Right lobe of liver (tissue), 6 donors: ENCODE data around the gene TCTN2. TPM values are rescaled to one million over a fixed set of nuclear protein-coding genes. Genes with fewer than 3 reads are reported as not detected.

ENCODE experiments used
- ATAC-seq, 4 donors: fragments of 200-7000 bp; cut with Tn5 transposase; one replicate each; pipeline ENCODE4 v1.9.1; 2020; ENCODE audit warnings: mild to moderate bottlenecking in 4 of 4, moderate library complexity in 4 of 4
- DNase-seq, 3 donors: peaks; one replicate each; pipeline ENCODE4 v3.0.0-alpha.2; 2020
- H3K27ac ChIP-seq, 3 donors: fragments of 200-600 bp; one replicate each; pipeline ENCODE4 v1.8.0; 2022
- H3K27me3 ChIP-seq, 2 donors: fragments of 200-600 bp; one replicate each; pipeline ENCODE4 v1.8.0; 2022
- H3K36me3 ChIP-seq, 4 donors: fragments of 200-600 bp; sonication (generic) in 1 of 4; one replicate each; pipeline versions ENCODE4 v1.5.1 to v1.8.0; 2017 to 2022; ENCODE audit warnings: control low read depth in 1 of 4
- H3K4me1 ChIP-seq, 4 donors: fragments of 200-600 bp; sonication (generic) in 1 of 4; one replicate each; pipeline versions ENCODE4 v1.5.1 to v1.8.0; 2017 to 2022; ENCODE audit warnings: control low read depth in 1 of 4
- H3K4me3 ChIP-seq, 3 donors: fragments of 200-600 bp; one replicate each; pipeline ENCODE4 v1.8.0; 2022
- H3K9me3 ChIP-seq, 4 donors: fragments of 200-600 bp; sonication (generic) in 1 of 4; one replicate each; pipeline versions ENCODE4 v1.5.1 to v1.8.0; 2017 to 2022; ENCODE audit warnings: control low read depth in 1 of 4
- POLR2A ChIP-seq: fragments of 450-650 bp; IDR thresholded peaks from one replicate; pipeline ENCODE4 v1.6.1; 2017; ENCODE audit warnings: antibody characterized with exemption, mild to moderate bottlenecking
- WGBS: methylation state at CpG from one replicate; pipeline ENCODE4 v1.1.6; 2018; ENCODE audit warnings: low coverage, low lambda C conversion rate; ENCODE audit not compliant: insufficient coverage; ENCODE audit errors: missing lambda C conversion rate; 5-methylcytosine and 5-hydroxymethylcytosine counted together
- intact Hi-C, 2 donors: fragments of 100-400 bp; cut with DNase I; formaldehyde crosslinking; loops; one replicate each; pipeline versions ENCODE4 v1.11.2 to v1.14.1; 2022
- total RNA-seq, 6 experiments: library from RNA; depleted of rRNA in 2 of 6; stranded (reverse); fragments of >200 nt in 2 of 6; fragmentation: NEBNext Ultra II Directional in 3 of 6; extraction: Animal tissue kit (Norgen Biotek cat#: 25700) in 3 of 6; gene quantifications; one replicate each; pipeline versions ENCODE4 v1.1.0 to v1.2.4, GENCODE V29; 2016 to 2023
- TF ChIP-seq, protein P1 (sequence below), 4 donors: fragments of 200-600 bp in 3 of 4; fragments of 450-650 bp in 1 of 4; IDR thresholded peaks; one replicate each; pipeline versions ENCODE4 v1.5.1 to v1.8.0; 2016 to 2022; ENCODE audit warnings: antibody characterized with exemption in 4 of 4, mild to moderate bottlenecking in 2 of 4
- donor health status: DM: no; HTN: yes; CAD: no.
- donor health status: DM: no; HTN: no; CAD: no.
- donor health status: DM: no; HTN: no; CAD: no.
- donor health status: DM: no; HTN: yes; CAD: no.
- donor health status: DM: no; HTN: yes; CAD: no.

Gene TCTN2
- total RNA-seq, 6 experiments from 2014 or later, result 0.61 to 1.2 (median 0.88) TPM

DNA sequence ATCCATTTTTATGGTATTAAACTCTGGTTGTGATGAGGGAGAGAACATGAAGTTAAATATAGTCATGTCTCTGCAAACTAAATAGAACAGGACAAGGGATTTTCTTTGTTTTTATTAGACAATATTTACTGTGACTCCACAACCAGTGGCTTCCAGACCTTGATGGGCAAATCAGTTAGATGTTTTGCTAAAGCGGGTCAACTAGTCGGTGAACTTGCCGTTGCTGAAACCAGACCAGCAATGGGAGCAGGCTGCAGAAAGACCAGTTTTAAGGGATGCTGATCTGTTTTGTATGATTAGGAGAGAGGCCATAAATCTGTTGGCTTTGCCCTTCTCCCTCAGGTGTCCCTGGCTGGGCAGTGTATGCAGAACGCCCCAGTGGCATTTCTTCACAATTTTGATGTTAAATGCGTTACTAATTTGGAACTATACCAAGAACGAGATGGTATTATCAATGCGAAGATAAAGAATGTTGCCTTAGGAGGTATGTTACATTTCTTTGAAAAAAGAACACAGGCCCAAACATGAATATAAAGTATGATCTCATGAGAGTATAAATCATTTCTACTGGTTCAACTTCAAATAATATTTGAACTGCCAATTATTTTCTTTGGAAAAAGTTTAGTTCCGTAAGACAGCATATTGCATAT lies 19.4 kb downstream of the TCTN2 start:
- no peak for ATAC-seq
- no peaks in the 10 kb centered on the region for H3K4me1 ChIP-seq
- H3K9me3 ChIP-seq, result no peaks in the 10 kb centered on the region
- no peak overlapping the region for H3K27ac ChIP-seq
- intact Hi-C loops, result no loop called here
- H3K36me3 ChIP-seq, result no peaks in the 10 kb centered on the region
- no peak for DNase-seq
- H3K27me3 ChIP-seq, result no peaks in the 10 kb centered on the region
- 83% methylated on average over 8 of the region's 8 CpGs for WGBS
- no peak for TF ChIP-seq POLR2A
- TF ChIP-seq, protein P1, sequence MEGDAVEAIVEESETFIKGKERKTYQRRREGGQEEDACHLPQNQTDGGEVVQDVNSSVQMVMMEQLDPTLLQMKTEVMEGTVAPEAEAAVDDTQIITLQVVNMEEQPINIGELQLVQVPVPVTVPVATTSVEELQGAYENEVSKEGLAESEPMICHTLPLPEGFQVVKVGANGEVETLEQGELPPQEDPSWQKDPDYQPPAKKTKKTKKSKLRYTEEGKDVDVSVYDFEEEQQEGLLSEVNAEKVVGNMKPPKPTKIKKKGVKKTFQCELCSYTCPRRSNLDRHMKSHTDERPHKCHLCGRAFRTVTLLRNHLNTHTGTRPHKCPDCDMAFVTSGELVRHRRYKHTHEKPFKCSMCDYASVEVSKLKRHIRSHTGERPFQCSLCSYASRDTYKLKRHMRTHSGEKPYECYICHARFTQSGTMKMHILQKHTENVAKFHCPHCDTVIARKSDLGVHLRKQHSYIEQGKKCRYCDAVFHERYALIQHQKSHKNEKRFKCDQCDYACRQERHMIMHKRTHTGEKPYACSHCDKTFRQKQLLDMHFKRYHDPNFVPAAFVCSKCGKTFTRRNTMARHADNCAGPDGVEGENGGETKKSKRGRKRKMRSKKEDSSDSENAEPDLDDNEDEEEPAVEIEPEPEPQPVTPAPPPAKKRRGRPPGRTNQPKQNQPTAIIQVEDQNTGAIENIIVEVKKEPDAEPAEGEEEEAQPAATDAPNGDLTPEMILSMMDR (IDR thresholded peaks at IDR 0.05), result no peak
- no peak overlapping the region for H3K4me3 ChIP-seq

DNA sequence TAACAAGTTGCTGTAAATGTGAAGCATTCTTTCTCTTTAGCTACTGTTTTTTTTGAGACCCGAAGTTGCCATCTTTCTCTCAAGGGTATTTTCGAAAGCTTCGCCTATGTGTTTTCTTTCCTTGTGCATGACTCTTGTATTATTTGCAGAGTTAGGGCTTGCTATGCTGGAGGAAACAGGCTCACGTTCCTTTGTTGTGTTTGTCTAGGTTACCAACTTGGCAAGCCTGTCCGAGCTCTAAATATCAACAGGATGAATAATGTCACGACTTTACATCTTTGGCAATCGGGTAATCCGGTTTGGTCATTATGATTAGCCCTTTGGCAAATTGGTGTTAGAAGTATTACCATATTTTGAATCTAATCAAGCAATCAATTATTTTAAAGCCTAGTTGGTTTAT lies 25.3 kb downstream of the TCTN2 start:
- 73% methylated on average over 5 of the region's 8 CpGs for WGBS
- DNase-seq (no peak), ATAC-seq (no peak)
- Histone ChIP-seq H3K4me1 (no peaks in the 10 kb centered on the region), H3K27me3 (no peaks in the 10 kb centered on the region), H3K4me3 (no peak overlapping the region), H3K9me3 (no peaks in the 10 kb centered on the region), H3K27ac (no peak overlapping the region), H3K36me3 (no peaks in the 10 kb centered on the region)
- intact Hi-C loops, result no loop called here
- TF ChIP-seq, protein P1 (IDR thresholded peaks at IDR 0.05), result no peak

DNA sequence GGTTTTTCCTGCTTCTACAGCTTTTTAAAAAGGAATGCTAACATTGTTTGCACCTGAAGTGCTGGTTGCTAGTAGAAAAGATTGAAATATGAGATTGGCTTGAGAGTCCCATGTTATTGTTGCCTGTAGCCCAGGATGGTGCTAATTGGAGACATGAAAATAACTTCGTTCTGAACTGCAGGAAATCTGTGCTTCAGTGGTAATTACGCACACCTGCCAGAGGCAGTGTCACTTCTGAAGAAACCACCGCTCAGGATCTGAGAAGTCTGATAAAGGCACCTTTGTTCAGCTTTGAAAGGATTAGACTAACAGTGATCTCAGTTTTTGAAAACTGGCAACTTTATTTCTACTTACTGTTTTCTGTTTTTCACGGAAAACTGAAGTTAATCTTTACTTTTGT lies 25.7 kb downstream of the TCTN2 start:
- Histone ChIP-seq H3K9me3 (no peaks in the 10 kb centered on the region), H3K27me3 (no peaks in the 10 kb centered on the region), H3K4me1 (no peaks in the 10 kb centered on the region), H3K27ac (no peak overlapping the region), H3K36me3 (no peaks in the 10 kb centered on the region), H3K4me3 (no peak overlapping the region)
- ATAC-seq (no peak), DNase-seq (no peak)
- 83% methylated on average over 4 of the region's 4 CpGs for WGBS
- TF ChIP-seq, protein P1 (IDR thresholded peaks at IDR 0.05), result no peak
- no peak for TF ChIP-seq POLR2A
- intact Hi-C loops, result no loop called here

DNA sequence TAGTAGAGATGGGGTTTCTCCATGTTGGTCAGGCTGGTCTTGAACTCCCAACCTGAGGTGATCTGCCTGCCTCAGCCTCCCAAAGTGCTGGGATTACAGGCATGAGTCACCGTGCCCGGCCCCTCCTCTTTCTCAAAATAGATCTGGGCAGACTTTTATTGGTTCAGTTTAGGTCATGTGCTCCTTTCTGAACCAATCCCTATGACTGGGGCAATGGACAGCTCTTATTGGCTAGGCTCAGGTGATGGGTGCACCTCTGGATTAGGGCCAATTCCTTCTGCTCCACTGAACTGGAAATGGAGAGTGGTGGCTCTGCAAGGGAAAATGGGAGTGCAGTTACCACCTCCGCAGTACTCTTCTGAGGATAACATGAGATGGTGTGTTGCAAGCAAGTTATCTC lies 35.0 kb downstream of the TCTN2 start:
- 83% methylated on average over 1 of the region's 3 CpGs for WGBS
- DNase-seq, result no peak
- TF ChIP-seq, protein P1 (IDR thresholded peaks at IDR 0.05), result no peak
- TF ChIP-seq POLR2A, result no peak
- Histone ChIP-seq H3K27ac (no peak overlapping the region), H3K36me3 (no peaks in the 10 kb centered on the region), H3K4me1 (no peaks in the 10 kb centered on the region), H3K9me3 (no peaks in the 10 kb centered on the region), H3K27me3 (no peaks in the 10 kb centered on the region), H3K4me3 (no peak overlapping the region)
- intact Hi-C loops, result no loop called here
- ATAC-seq, result no peak

DNA sequence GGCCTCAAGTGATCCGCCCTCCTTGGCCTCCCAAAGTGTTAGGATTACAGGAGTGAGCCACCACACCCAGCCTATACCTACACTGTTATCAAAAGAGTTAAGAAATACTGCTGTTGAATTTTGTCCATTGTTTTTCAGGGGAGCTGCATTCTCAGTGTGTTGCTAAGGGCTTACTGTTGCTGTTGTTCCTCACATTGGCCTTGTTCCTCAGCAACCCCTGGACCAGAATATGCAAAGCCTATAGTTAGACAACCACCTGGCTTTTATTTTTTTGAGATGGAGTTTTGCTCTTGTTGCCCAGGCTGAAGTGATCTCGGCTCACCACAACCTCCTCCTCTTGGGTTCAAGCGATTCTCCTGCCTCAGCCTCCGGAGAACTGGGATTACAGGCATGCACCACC lies 36.6 kb downstream of the TCTN2 start:
- Histone ChIP-seq H3K27me3 (no peaks in the 10 kb centered on the region), H3K36me3 (no peaks in the 10 kb centered on the region), H3K27ac (no peak overlapping the region), H3K4me1 (no peaks in the 10 kb centered on the region), H3K9me3 (no peaks in the 10 kb centered on the region), H3K4me3 (no peak overlapping the region)
- TF ChIP-seq, protein P1 (IDR thresholded peaks at IDR 0.05), result no peak
- no peak for TF ChIP-seq POLR2A
- intact Hi-C loops, result no loop called here
- DNase-seq (no peak), ATAC-seq (no peak)
- WGBS, result 89% methylated on average over 3 of the region's 4 CpGs
